K562 (cell line): ENCODE measurements around the gene FKBP1B. TPM values are rescaled to one million over a fixed set of nuclear protein-coding genes. Genes with fewer than 3 reads are reported as not detected.

Experiments
- ATF1 ChIP-seq, 2 experiments: fragments of 450-650 bp in 1 of 2; IDR thresholded peaks; 2 replicates each; pipeline ENCODE4 v1.6.1; 2016; ENCODE audit warnings: missing compliant biosample characterization in 1 of 2, missing genetic modification characterization in 1 of 2
- ATF7 ChIP-seq: fragments of 450-650 bp; IDR thresholded peaks from 2 replicates; pipeline ENCODE4 v1.7.1; 2014; ENCODE audit warnings: mild to moderate bottlenecking, moderate library complexity
- FOXO4 ChIP-seq: fragments of 450-650 bp; formaldehyde crosslinking; IDR thresholded peaks from 2 replicates; pipeline ENCODE4 v1.4.0; 2020; ENCODE audit warnings: mild to moderate bottlenecking, moderate library complexity
- HDGF ChIP-seq: fragments of 450-650 bp; IDR thresholded peaks from 2 replicates; pipeline ENCODE4 v1.6.1; 2016
- KDM5B ChIP-seq: fragments of 200-600 bp; sonication (generic); IDR thresholded peaks from 2 replicates; pipeline ENCODE4 v1.6.1; 2012; ENCODE audit warnings: low read depth, mild to moderate bottlenecking, moderate library complexity, low read length, control low read depth, inconsistent platforms; ENCODE audit not compliant: insufficient replicate concordance
- KLF10 ChIP-seq: fragments of 250-450 bp; sonication (Bioruptor Pico); IDR thresholded peaks from 2 replicates; pipeline ENCODE4 v1.6.1; 2021; ENCODE audit warnings: matching md5 sums
- polyA plus RNA-seq, 8 experiments: library from polyadenylated mRNA; depleted of rRNA in 4 of 8; stranded (reverse) in 5 of 8; unstranded in 3 of 8; fragments of >200 nt; fragmentation: Nextera tagmentation in 2 of 8; fragmentation: Illumina TruSeq in 1 of 8; extraction: Ambion mirVana in 2 of 8; extraction: Trizol in 1 of 8; gene quantifications; 2 replicates each; pipeline versions ENCODE4 v1.2.1 to v1.2.3, GENCODE V29; 2011 to 2014; ENCODE audit warnings: inconsistent platforms in 1 of 8, missing spikeins in 1 of 8
- total RNA-seq, 7 experiments: library from RNA; depleted of rRNA in 6 of 7; stranded (reverse); fragments of >200 nt in 6 of 7; fragmentation: Illumina TruSeq in 2 of 7; extraction: Trizol in 2 of 7; gene quantifications; 2 replicates each; pipeline versions ENCODE4 v1.2.1 to v1.2.3, GENCODE V29; 2011 to 2021; ENCODE audit warnings: low replicate concordance in 1 of 7
- TF ChIP-seq, protein P1 (sequence below): sonication (generic); formaldehyde crosslinking; IDR thresholded peaks from 2 replicates; pipeline ENCODE4 v1.8.0; 2023; ENCODE audit warnings: missing genetic modification reagents, mild to moderate bottlenecking, borderline replicate concordance

FKBP1B gene
- total and polyA plus RNA-seq, 9 of the 15 experiments (the other 6 are each of a cell fraction or from before 2014, with no cell fraction given): 0.58 to 9.4 (median 1.6) TPM

DNA sequence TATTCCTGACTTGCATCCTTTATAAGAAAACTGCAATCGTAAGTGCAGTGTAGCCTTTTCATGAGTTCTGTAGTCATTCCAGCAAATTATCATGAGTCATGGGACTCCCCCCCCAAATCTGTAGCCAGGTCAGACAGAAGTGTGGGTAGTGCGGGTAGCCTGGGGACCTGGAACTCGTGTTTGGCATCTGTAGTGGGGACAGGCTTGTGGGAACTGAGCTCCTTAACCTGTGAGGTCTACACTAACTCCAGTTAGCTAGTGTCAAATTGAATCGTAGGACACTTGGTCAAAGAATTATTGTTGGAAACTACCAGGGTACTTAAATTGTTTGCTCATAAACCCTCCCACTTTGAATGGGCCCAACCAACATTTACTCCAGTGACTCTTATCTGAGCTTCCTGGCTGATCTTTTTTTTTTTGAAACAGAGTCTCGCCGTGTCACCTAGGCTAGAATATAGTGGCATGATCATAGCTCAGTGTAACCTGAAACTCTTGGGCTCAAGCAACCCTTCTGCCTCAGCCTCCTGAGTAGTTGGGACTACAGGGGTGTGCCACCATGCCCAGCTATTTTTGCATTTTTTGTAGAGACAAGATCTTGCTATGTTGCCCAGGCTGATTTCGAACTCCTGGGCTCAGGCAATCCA, 61.2 kb downstream of the FKBP1B start (continued):
- TF ChIP-seq, protein P1, sequence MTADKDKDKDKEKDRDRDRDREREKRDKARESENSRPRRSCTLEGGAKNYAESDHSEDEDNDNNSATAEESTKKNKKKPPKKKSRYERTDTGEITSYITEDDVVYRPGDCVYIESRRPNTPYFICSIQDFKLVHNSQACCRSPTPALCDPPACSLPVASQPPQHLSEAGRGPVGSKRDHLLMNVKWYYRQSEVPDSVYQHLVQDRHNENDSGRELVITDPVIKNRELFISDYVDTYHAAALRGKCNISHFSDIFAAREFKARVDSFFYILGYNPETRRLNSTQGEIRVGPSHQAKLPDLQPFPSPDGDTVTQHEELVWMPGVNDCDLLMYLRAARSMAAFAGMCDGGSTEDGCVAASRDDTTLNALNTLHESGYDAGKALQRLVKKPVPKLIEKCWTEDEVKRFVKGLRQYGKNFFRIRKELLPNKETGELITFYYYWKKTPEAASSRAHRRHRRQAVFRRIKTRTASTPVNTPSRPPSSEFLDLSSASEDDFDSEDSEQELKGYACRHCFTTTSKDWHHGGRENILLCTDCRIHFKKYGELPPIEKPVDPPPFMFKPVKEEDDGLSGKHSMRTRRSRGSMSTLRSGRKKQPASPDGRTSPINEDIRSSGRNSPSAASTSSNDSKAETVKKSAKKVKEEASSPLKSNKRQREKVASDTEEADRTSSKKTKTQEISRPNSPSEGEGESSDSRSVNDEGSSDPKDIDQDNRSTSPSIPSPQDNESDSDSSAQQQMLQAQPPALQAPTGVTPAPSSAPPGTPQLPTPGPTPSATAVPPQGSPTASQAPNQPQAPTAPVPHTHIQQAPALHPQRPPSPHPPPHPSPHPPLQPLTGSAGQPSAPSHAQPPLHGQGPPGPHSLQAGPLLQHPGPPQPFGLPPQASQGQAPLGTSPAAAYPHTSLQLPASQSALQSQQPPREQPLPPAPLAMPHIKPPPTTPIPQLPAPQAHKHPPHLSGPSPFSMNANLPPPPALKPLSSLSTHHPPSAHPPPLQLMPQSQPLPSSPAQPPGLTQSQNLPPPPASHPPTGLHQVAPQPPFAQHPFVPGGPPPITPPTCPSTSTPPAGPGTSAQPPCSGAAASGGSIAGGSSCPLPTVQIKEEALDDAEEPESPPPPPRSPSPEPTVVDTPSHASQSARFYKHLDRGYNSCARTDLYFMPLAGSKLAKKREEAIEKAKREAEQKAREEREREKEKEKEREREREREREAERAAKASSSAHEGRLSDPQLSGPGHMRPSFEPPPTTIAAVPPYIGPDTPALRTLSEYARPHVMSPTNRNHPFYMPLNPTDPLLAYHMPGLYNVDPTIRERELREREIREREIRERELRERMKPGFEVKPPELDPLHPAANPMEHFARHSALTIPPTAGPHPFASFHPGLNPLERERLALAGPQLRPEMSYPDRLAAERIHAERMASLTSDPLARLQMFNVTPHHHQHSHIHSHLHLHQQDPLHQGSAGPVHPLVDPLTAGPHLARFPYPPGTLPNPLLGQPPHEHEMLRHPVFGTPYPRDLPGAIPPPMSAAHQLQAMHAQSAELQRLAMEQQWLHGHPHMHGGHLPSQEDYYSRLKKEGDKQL: no peak
- no peak for TF ChIP-seq ATF1 (CRISPR knock-in tag; IDR thresholded peaks at IDR 0.05)
- TF ChIP-seq ATF1 (tag; IDR thresholded peaks at IDR 0.05): 0 out of 2 replicates have a peak, but pooled peaks have one; percentile 14
- no peak for TF ChIP-seq FOXO4 (CRISPR knock-in tag)
- no peak for TF ChIP-seq KDM5B
- no peak for TF ChIP-seq KLF10 (CRISPR knock-in tag)
- no peak for TF ChIP-seq HDGF
- TF ChIP-seq ATF7: peak; percentile 30; the same call in 1 of the 2 replicates
